H1 (cell line): ENCODE measurements around the gene NUAK1. TPM values are rescaled to one million over a fixed set of nuclear protein-coding genes. Genes with fewer than 3 reads are reported as not detected.

ENCODE experiments used
- CTCF ChIA-PET: fragments of 300-600 bp; sonication (Branson Sonifier 250); formaldehyde crosslinking; loops from one replicate; lab custom pipeline; 2021; ENCODE audit not compliant: partially characterized antibody; lab: Charles Lee
- POLR2A ChIA-PET: fragments of 300-600 bp; sonication (Branson Sonifier 250); formaldehyde crosslinking; loops from one replicate; lab custom pipeline; 2021; ENCODE audit warnings: inconsistent platforms; ENCODE audit not compliant: partially characterized antibody; lab: Charles Lee
- DNase-seq, 2 experiments: peaks; one replicate each; pipeline versions ENCODE4 v3.0.0 to v3.0.0-alpha.2; 2010 to 2022; ENCODE audit warnings: low spot score in 2 of 2, low read depth in 1 of 2, mixed read lengths in 1 of 2
- FAIRE-seq: peaks from 2 replicates; lab custom pipeline; 2011; peaks lifted over from hg19 to GRCh38; lab: Jason Lieb, UNC
- H2AFZ ChIP-seq: 2 replicates; pipeline ENCODE4 v1.8.1; 2012; ENCODE audit warnings: low read length, inconsistent platforms
- H2AK5ac ChIP-seq: 2 replicates; pipeline ENCODE4 v1.6.1; 2013; ENCODE audit warnings: low read depth, low read length
- H2BK120ac ChIP-seq: replicated peaks from 2 replicates; pipeline ENCODE3; 2013; ENCODE audit warnings: low read depth, low read length, inconsistent platforms
- H2BK12ac ChIP-seq: 2 replicates; pipeline ENCODE4 v1.6.1; 2013; ENCODE audit warnings: low read depth, low read length
- H2BK15ac ChIP-seq: 2 replicates; pipeline ENCODE4 v1.6.1; 2013; ENCODE audit warnings: low read length
- H2BK20ac ChIP-seq: 2 replicates; pipeline ENCODE4 v1.6.1; 2013; ENCODE audit warnings: low read length
- H2BK5ac ChIP-seq: 2 replicates; pipeline ENCODE4 v1.6.1; 2013; ENCODE audit warnings: low read depth, low read length
- H3K14ac ChIP-seq: 2 replicates; pipeline ENCODE4 v1.6.1; 2013; ENCODE audit warnings: inconsistent platforms; ENCODE audit not compliant: insufficient read length
- H3K18ac ChIP-seq: 2 replicates; pipeline ENCODE4 v1.6.1; 2013; ENCODE audit warnings: low read length; ENCODE audit errors: extremely low read depth
- H3K23ac ChIP-seq: 2 replicates; pipeline ENCODE4 v1.6.1; 2013; ENCODE audit warnings: inconsistent platforms; ENCODE audit not compliant: insufficient read length
- H3K23me2 ChIP-seq: 2 replicates; pipeline ENCODE4 v1.6.1; 2013; ENCODE audit warnings: low read depth, low read length
- H3K27ac ChIP-seq: 2 replicates; pipeline ENCODE4 v1.6.1; 2011; ENCODE audit warnings: low read depth, low read length, inconsistent platforms
- H3K27me3 ChIP-seq, 4 experiments: replicated peaks in 1 of 4; 1 replicate in 1 of 4; 2 replicates in 3 of 4; pipeline versions ENCODE4 v1.6.1 to v1.8.1; 2011 to 2013; ENCODE audit warnings: low read length in 3 of 4, mild to moderate bottlenecking in 3 of 4, inconsistent platforms in 2 of 4, mixed read lengths in 2 of 4, moderate library complexity in 1 of 4; ENCODE audit not compliant: control insufficient read depth in 3 of 4, insufficient read depth in 3 of 4; ENCODE audit errors: extremely low read depth in 1 of 4
- H3K36me3 ChIP-seq, 4 experiments: 2 replicates each; pipeline versions ENCODE4 v1.6.1 to v1.8.1; 2011 to 2013; ENCODE audit warnings: mild to moderate bottlenecking in 4 of 4, low read length in 3 of 4, moderate library complexity in 2 of 4, control low read depth in 1 of 4, inconsistent platforms in 1 of 4; ENCODE audit not compliant: insufficient read depth in 4 of 4, control insufficient read depth in 2 of 4
- H3K4ac ChIP-seq: replicated peaks from 2 replicates; pipeline ENCODE3; 2013; ENCODE audit warnings: low read length, low read depth, mixed read lengths, inconsistent platforms; ENCODE audit not compliant: insufficient read length
- H3K4me1 ChIP-seq, 4 experiments: replicated peaks in 1 of 4; 1 replicate in 1 of 4; 2 replicates in 3 of 4; pipeline versions ENCODE4 v1.6.1 to v1.8.1; 2011 to 2013; ENCODE audit warnings: low read length in 3 of 4, inconsistent platforms in 2 of 4, mixed read lengths in 1 of 4; ENCODE audit not compliant: insufficient read depth in 4 of 4, control insufficient read depth in 3 of 4
- H3K4me2 ChIP-seq, 2 experiments: 2 replicates each; pipeline versions ENCODE4 v1.6.1 to v1.8.1; 2011 to 2013; ENCODE audit warnings: low read depth in 2 of 2, low read length in 2 of 2, control low read depth in 1 of 2, inconsistent platforms in 1 of 2, mild to moderate bottlenecking in 1 of 2; ENCODE audit not compliant: insufficient read depth in 1 of 2
- H3K4me3 ChIP-seq, 4 experiments: fragments of 200-600, 300-600 bp in 1 of 4; sonication (generic), shearing (Covaris generic), sonication (Bioruptor Twin) in 1 of 4; 2 replicates each; pipeline versions ENCODE4 v1.5.1 to v1.8.1; 2011 to 2016; ENCODE audit warnings: low read length in 4 of 4, low read depth in 3 of 4, control low read depth in 2 of 4, inconsistent platforms in 2 of 4, mild to moderate bottlenecking in 2 of 4, mixed read lengths in 1 of 4, moderate library complexity in 1 of 4; ENCODE audit not compliant: insufficient read depth in 2 of 4; ENCODE audit errors: extremely low read depth in 1 of 4
- H3K56ac ChIP-seq: replicated peaks from 2 replicates; pipeline ENCODE3; 2013; ENCODE audit warnings: low read depth, mild to moderate bottlenecking, mixed read lengths, low read length, inconsistent platforms; ENCODE audit not compliant: insufficient read length
- H3K79me1 ChIP-seq: 2 replicates; pipeline ENCODE4 v1.6.1; 2013; ENCODE audit warnings: low read depth, low read length, control low read depth
- H3K79me2 ChIP-seq, 2 experiments: 2 replicates each; pipeline versions ENCODE4 v1.6.1 to v1.8.1; 2012 to 2013; ENCODE audit warnings: low read length in 2 of 2, mild to moderate bottlenecking in 2 of 2, inconsistent platforms in 1 of 2; ENCODE audit not compliant: insufficient read depth in 2 of 2, control insufficient read depth in 1 of 2
- H3K9ac ChIP-seq, 4 experiments: replicated peaks in 1 of 4; 1 replicate in 1 of 4; 2 replicates in 3 of 4; pipeline versions ENCODE4 v1.6.1 to v1.8.1; 2011 to 2013; ENCODE audit warnings: low read depth in 3 of 4, low read length in 3 of 4, control low read depth in 2 of 4, mild to moderate bottlenecking in 2 of 4, moderate library complexity in 2 of 4, inconsistent platforms in 1 of 4; ENCODE audit errors: extremely low read depth in 1 of 4
- H3K9me3 ChIP-seq, 2 experiments: 2 replicates each; pipeline versions ENCODE4 v1.6.1 to v1.8.1; 2012 to 2013; ENCODE audit warnings: mild to moderate bottlenecking in 2 of 2, moderate library complexity in 2 of 2, control low read depth in 1 of 2, inconsistent platforms in 1 of 2, low read depth in 1 of 2, low read length in 1 of 2, mixed read lengths in 1 of 2; ENCODE audit not compliant: insufficient read depth in 2 of 2
- H4K20me1 ChIP-seq, 2 experiments: replicated peaks in 1 of 2; 2 replicates each; pipeline versions ENCODE3 to v1.8.1; 2011 to 2013; ENCODE audit warnings: inconsistent platforms in 2 of 2, low read length in 2 of 2, mild to moderate bottlenecking in 1 of 2; ENCODE audit not compliant: insufficient read depth in 2 of 2, control insufficient read depth in 1 of 2
- H4K5ac ChIP-seq: 2 replicates; pipeline ENCODE4 v1.6.1; 2013; ENCODE audit warnings: low read length, low read depth, mixed read lengths, inconsistent platforms; ENCODE audit not compliant: insufficient read length
- H4K8ac ChIP-seq: 2 replicates; pipeline ENCODE4 v1.8.0; 2013; ENCODE audit warnings: mild to moderate bottlenecking, moderate library complexity, low read length, inconsistent platforms; ENCODE audit not compliant: insufficient read depth; ENCODE audit errors: extremely low read depth
- H4K91ac ChIP-seq: replicated peaks from 2 replicates; pipeline ENCODE3; 2013; ENCODE audit warnings: low read length, mixed read lengths, inconsistent platforms; ENCODE audit not compliant: insufficient read length
- CHD2 ChIP-seq: IDR thresholded peaks from 2 replicates; pipeline ENCODE4 v1.6.1; 2012; ENCODE audit warnings: low read length, improper control_type of control experiment
- WGBS, 2 experiments: shearing (Covaris generic) in 1 of 2; methylation state at CpG; one replicate each; pipeline versions ENCODE4 v1.1.6 to v1.1.7; 2013 to 2015; ENCODE audit warnings: low lambda C conversion rate in 2 of 2, mixed read lengths in 2 of 2, inconsistent platforms in 1 of 2, low coverage in 1 of 2, missing lambda C conversion rate in 1 of 2; ENCODE audit not compliant: insufficient replicate concordance in 2 of 2, insufficient coverage in 1 of 2, insufficient read length in 1 of 2; ENCODE audit errors: extremely low coverage in 1 of 2, missing lambda C conversion rate in 1 of 2; 5-methylcytosine and 5-hydroxymethylcytosine counted together
- polyA plus RNA-seq, 7 experiments: library from polyadenylated mRNA; depleted of rRNA in 3 of 7; stranded (reverse) in 5 of 7; unstranded in 2 of 7; fragments of >200 nt in 5 of 7; fragments of 200-250 nt in 2 of 7; gene quantifications; 1 replicate in 5 of 7; 2 replicates in 1 of 7; 4 replicates in 1 of 7; pipeline versions ENCODE4 v1.2.1 to v1.2.3, GENCODE V29; 2011 to 2013; ENCODE audit warnings: missing spikeins in 2 of 7, mixed read lengths in 2 of 7
- total RNA-seq: library from RNA; stranded (reverse); fragmentation: NEBNext Ultra II Directional; extraction: Animal tissue kit (Norgen Biotek cat#: 25700); gene quantifications from 2 replicates; pipeline ENCODE4 v1.2.1, GENCODE V29; 2021

Gene NUAK1
- total and polyA plus RNA-seq, 2 of the 8 experiments (the other 6 are each of a cell fraction or from before 2014, with no cell fraction given) = 6.7 to 18.2 TPM

GRCh38 chr12:106067606-106068205, 71.0 kb downstream of the NUAK1 start:
- TF ChIP-seq CHD2 = no peak
- H3K79me2 ChIP-seq = no peaks in the 10 kb centered on the region
- H3K4ac ChIP-seq = no peak overlapping the region
- peaks cover 0 to 27% (median 15%) of the 10 kb centered on the region in 4 experiments; a peak in 5 of 8 replicates for H3K36me3 ChIP-seq
- no peak overlapping the region for H4K91ac ChIP-seq
- H2BK5ac ChIP-seq = no peak overlapping the region
- H3K79me1 ChIP-seq = no peaks in the 10 kb centered on the region
- H3K14ac ChIP-seq = no peak overlapping the region
- ChIA-PET CTCF (interaction anchor here (0.6 to 1.5 kb wide), 2 partner anchors 33 to 68 kb away, joined by 3 to 4 read pairs; no protein-coding TSS in a partner anchor), POLR2A (no interaction called here)
- H4K8ac ChIP-seq = no peak overlapping the region
- peak in 1 of 2 experiments; percentile 16 for DNase-seq
- no peak overlapping the region for H4K5ac ChIP-seq
- H3K4me3 ChIP-seq = no peak overlapping the region
- H3K4me1 ChIP-seq = peaks cover 0 to 8% (median 4%) of the 10 kb centered on the region in 4 experiments; a peak in 3 of 7 replicates
- FAIRE-seq = no peak
- peaks cover 0 to 2% of the 10 kb centered on the region in 2 experiments for H4K20me1 ChIP-seq
- H3K9me3 ChIP-seq = no peaks in the 10 kb centered on the region
- H2BK120ac ChIP-seq = no peak overlapping the region
- H2AK5ac ChIP-seq = no peak overlapping the region
- no peak overlapping the region for H2AFZ ChIP-seq
- no peak overlapping the region for H2BK20ac ChIP-seq
- no peaks in the 10 kb centered on the region for H3K27me3 ChIP-seq
- no peak overlapping the region for H3K23ac ChIP-seq
- no peak overlapping the region for H3K18ac ChIP-seq
- WGBS, 2 experiments = 88% methylated on average over 15 of the region's 15 CpGs; no CpG with 5 or more reads in 1 of the 2 experiments
- no peak overlapping the region for H3K4me2 ChIP-seq
- no peaks in the 10 kb centered on the region for H3K23me2 ChIP-seq
- H3K27ac ChIP-seq = no peak overlapping the region
- no peak overlapping the region for H3K56ac ChIP-seq
- H3K9ac ChIP-seq = no peak overlapping the region
- no peak overlapping the region for H2BK12ac ChIP-seq
- H2BK15ac ChIP-seq = no peak overlapping the region
